CD4-positive, alpha-beta T cell treated with Interleukin-6 for 4 hours (primary cell): ENCODE data around the gene HIBCH.
"Not testable (repeated sequence)": the region's sequence is repeated elsewhere in the genome, so short reads cannot be mapped to it uniquely, and the experiment has no call there.

Experiments used
- DNase-seq: peaks from one replicate; pipeline ENCODE4 v3.0.0-alpha.2; 2020; ENCODE audit warnings: mixed read lengths

HIBCH gene

DNA sequence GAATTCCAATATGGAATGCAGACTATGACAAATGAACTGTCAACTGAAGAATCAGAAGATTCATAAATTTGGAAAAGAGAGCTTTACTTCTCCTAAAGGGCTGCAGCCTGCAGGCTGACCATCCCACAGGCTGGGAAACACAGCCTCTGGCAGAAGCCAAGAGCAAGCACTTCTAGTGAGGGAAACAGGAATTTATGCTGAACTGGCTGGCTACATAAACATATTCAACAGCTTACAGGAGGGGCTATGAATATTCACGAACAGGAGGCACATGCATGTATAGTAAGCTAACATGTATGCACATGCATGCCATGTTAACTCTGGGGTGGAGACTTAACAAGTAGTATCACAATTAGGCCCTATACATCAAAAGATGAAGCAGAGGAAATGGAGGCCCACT is 17.6 kb downstream of the HIBCH start:
- no peak for DNase-seq

DNA sequence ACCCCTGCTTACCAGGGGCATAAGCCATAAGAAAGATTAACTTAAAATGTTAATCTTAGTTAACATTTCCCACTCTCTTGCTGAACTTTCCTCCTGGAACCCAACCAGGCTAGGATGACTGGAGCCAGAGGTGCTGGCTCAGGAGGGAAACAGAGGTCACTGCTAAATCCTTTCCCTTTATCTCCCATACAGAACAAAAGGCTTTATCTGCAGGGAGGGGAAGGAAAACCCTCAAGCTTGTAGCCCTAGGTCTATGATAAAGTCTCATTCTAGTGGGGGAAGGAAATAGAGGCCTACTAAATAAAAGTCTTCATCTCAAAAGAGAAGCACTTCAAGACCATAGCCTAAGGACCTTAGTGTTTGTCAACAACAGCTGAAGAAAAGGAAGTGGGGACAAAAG is 18.6 kb downstream of the HIBCH start:
- no peak for DNase-seq

DNA sequence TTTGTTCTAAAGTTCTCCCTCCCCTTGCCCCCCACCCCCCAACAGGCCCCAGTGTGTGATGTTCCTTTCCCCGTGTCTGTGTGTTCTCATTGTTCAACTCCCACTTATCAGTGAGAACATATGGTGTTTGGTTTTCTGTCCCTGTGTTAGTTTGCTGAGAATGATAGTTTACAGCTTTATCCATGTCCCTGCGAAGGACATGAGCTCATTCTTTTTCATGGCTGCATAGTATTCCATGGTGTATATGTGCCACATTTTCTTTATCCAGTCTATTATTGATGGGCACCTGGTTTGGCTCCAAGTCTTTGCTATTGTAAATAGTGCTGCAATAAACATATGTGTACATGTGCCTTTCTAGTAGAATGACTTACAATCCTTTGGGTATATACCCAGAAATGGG is 21.7 kb downstream of the HIBCH start:
- not testable (repeated sequence) for DNase-seq

DNA sequence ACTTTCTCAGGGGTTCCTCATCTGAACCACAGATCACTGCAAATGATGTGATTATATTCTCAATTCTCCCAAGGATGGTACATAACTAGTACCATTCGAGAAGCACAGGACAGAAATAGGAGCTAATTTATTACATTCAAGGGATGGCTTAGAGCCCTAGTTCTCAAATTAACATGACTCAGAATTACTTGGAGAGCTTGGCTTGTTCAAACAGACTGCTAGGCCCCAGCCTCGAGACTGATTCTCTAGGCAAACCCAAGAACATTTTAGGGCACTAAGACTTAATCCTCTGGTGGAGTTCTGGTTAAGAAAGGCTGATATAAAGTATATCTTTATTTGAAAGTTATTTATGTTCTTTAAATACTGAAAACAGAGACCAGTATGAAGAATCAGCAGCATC is 35.8 kb downstream of the HIBCH start:
- DNase-seq: no peak

DNA sequence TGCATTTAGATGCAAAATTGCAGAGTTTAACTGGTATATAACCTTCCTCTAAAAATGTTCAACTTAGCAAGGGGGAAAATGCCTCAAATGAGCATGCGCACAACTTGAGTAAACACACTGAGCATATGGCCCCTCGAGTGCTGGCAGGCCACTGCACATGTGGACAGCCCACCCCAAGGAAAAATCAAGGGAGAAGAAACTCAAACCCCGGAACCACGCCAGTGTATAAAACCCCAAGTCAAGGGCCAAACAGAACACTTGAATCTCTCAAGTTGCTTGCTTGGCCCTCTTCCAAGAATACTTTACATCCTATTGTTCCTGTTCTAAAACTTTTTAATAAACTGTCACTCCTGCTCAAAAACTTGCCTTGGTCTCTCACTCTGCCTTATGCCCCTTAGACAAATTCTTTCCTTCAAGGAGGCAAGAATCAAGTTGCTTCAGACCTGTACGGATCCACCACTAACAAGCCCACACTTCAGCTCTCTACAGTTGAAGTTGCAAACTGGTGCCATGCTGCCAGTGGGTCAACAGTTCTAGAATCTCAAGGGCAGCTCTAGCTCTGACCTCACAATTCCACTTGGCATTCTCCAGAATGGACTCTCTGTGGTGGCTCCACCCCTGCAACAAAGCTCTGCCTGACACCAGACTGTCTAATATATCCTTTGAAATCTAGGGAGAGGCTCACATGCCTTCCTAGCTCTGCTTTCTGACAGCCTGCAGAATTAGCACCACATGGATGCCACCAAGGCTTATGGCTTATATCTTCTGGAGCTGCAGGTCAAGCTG is 38.9 kb downstream of the HIBCH start:
- DNase-seq: no peak

DNA sequence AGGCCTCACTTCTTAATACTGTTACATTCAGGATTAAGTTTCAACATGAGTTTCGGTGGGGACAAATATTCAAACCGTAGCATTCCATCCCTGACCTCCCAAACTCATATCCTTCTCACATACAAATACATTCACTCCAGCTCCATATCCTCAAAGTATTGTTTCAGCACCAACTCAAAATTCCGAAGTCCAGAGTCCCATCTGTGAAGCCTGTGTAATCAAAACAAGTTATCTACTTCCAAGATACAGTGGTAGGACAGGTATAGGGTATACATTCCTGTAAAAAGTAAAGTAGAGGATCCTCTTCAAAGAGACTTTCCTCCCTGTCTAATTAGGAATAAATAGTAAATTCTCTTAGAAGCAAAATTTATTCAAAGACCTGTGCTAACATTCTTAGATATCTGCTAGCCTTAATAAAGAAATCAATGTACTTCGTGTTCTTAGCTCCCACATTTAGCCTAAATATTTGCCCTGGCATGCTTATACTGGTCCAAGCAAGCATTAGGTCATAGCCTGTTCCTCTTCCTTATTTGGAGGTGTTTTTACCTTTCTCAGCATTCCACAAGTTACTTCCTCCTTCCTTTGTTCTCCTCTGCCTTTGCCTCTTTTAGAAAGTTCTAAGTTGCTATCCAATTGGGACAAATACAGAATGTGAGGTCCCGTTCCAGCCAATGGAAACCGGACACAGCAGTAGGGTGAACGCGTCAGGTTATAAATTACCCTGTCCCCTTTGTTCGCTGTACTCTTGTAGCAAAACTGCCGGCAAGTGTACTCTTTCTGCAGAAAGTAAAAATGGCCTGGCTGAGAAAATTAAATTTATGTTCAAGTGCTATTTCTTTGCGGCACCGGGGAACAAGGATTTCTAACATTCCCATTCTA is 40.1 kb downstream of the HIBCH start:
- DNase-seq: not testable (repeated sequence)

DNA sequence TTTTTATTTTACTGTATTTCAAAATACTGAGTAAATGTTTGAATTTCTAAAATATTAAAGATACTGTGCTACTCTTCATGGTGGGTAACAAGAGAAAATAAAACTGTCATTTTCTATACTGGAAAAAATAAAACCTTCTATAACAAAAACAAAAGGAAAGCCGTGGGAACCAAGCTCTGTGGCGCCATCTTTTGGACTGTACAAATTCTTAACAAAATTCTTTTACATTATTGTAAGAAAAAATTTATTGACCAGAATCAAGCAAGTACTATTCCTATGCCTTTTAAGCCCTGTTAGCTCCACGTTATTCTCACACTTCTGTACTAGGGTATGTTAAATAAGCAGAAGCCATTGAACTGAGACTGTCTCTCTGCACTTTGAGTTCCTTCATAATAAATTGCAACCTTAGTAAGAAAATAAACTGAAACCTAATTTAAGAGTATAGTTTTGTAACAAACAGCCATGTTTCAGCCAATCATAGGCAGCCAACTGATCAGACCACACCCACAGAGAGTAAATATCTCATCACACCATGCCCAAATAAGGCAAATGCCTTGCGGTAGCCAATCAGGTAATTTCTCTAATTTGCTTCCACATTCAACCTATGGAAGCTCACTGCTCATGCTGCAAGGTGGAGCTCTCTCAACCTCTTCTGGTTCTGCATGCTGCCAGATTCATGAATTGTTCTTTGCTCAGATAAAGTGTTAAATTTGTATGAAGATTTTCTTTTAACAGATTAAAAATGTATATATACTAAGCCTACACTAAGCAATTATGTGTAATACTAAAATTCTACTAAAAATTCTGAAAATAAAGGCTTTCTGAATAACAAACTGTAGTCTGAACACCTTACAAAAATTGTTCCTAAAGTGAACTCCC is 42.2 kb downstream of the HIBCH start:
- peak; percentile 7 for DNase-seq

DNA sequence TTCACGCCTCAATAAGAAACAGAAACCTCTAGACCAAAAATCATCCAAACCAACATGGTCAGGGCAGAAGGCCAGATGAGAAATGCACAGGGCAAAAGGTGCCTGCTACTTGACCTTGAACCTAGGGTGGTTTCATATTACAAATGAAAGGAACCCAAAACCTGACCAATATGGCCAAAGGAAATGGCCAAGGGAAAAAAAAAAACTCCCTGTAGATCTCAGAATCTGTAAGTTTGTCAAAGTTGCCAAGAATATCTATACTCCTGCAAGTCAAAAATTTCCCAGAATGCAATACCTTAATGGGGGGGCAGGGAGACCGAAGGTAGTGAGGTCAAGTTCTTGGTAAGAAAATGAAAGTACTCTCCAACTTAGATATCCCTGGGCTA is 47.2 kb downstream of the HIBCH start:
- no peak for DNase-seq

DNA sequence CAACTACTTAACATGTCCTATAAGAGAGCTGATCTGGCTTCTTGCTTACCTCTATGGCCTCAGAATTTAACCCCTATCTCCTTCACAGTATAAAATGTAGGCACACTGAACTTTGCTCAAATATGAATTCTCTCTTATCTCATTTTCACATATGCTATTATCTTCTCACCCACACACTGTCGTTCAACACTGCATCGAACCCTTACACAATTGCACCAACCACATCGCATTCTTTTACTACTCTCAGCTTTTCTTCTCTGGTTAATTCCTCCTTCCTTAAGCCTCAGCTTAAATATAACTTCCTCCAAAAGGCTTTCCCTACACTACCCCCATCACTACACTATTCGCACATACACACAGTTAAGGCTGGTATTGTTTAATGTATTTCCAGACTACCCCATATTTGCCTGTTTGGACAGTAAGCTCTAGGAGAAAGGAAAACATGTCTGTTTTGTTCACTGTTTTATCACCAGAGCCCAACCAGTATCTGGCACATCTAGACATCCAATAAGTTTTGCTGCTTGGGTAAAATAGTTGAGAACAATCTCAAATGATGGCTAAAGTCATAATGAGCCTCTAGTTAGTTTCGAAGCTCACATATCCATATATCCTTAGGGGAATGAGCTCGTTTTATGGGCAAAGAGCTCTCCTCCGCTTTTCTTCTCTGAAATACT is 47.7 kb downstream of the HIBCH start:
- no peak for DNase-seq

DNA sequence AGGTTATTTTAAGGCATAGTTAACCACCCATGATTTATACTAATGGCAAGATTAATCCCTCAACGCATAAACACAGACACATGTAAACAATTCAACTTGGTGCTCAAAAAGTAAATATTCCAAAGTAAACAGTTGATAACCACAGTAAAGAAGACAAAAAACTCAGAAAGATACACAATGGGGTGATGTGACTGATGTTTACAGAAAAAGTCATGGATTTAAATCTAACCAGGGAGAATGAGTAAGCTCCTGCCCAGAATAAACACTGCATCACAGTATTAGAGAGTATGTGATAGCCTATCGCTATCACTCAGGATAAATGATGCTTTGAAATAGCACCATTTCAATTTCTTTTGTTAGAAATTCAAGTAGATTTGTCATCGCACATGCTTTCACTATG is 49.3 kb downstream of the HIBCH start:
- no peak for DNase-seq

DNA sequence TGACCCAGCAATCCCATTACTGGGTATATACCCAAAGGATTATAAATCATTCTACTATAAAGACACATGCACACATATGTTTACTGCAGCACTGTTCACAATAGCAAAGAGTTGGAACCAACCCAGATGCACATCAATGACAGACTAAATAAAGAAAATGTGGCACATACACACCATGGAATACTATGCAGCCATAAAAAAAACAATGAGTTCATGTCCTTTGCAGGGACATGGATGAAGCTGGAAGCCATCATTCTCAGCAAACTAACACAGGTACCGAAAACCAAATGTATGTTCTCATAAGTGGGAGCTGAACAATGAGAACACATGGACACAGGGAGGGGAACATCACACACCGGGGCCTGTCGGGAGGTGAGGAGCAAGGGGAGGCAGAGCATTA is 49.9 kb downstream of the HIBCH start:
- DNase-seq: not testable (repeated sequence)

DNA sequence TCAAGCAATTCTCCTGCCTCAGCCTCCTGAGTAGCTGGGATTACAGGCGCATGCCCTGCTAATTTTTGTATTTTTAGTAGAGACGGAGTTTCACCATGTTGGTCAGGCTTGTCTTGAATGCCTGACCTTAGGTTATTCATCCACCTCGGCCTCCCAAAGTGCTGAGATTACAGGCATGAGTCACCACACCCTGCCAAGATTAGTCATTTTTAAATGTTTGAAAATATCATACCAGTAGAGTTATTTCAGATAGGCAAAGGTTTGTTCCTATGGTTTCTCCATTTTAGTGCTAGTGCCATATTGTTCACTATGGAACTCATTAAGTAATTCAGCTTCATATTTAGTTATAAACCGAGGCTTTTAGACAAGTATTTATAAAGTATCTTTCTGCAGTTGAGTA is 52.3 kb downstream of the HIBCH start:
- DNase-seq: no peak

DNA sequence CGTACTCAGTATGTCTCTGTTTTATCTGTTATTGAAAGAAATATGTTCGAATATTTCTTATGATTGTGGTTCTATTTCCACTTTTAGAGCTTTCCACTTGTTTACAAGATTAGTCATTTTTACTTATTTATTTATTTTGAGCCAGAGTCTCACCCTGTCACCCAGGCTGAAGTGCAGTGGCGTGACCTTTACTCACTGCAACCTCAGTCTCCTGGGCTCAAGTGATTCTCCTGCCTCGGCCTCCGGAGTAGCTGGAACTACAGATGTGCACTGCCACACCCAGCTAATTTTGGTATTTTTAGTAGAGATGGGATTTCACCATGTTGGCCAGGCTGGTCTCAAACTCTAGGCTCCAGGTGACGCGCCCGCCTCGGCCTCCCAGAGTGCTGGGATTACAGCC is 53.3 kb downstream of the HIBCH start:
- DNase-seq: no peak

DNA sequence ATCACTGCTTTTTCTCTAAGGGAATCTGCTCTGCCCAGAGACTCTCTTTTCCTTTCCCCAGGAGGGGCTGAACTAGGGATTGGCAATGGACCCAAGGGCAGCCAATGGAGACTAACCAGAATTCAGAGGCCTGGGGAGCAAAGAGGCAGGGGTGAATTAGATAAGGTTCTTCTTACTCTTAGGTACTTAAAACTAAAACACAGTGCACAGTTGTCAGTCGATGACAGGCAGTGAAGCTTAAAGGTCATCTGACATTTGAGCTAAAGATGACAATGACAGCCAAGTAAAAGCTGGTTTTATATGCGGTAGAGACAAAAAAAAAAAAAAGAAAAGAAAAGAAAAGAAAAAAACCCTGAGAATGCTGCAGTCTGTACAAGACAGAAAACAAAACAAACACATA is 57.8 kb downstream of the HIBCH start:
- no peak for DNase-seq

DNA sequence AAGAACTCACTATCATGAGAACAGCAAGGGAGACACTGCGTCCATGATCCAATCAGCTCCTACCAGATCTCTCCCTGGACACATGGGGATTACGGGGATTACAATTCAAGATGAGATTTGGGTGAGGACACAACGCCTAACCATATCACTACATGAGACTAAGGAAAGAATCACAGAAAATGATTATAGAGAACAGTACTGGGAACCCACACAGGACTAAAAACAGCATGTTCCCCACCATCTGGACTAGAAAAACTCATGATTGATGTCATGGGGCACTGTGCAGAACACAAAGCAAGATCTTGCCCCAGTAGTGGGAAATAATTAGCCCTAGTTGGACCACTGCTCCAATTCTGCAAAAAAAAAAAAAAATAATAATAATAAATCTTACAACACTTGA is 63.5 kb downstream of the HIBCH start:
- DNase-seq: no peak

DNA sequence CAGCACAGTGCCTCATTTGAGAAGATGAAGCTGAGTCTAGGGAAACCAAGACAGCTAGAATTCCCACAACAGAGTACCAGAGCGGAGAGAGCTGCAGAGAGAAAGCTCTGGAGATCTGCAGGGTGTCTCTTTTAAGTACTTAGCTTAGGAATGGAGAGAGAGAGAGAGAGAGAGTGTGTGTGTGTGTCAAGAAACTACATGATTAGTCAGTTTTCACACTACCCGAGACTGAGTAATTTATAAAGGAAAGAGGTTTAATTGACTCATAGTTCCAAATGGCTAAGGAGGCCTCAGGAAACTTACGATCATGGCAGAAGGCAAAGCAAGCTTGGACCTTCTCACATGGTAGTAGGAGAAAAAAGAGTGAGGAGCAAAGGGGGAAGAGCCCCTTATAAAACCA is 64.0 kb downstream of the HIBCH start:
- no peak for DNase-seq

DNA sequence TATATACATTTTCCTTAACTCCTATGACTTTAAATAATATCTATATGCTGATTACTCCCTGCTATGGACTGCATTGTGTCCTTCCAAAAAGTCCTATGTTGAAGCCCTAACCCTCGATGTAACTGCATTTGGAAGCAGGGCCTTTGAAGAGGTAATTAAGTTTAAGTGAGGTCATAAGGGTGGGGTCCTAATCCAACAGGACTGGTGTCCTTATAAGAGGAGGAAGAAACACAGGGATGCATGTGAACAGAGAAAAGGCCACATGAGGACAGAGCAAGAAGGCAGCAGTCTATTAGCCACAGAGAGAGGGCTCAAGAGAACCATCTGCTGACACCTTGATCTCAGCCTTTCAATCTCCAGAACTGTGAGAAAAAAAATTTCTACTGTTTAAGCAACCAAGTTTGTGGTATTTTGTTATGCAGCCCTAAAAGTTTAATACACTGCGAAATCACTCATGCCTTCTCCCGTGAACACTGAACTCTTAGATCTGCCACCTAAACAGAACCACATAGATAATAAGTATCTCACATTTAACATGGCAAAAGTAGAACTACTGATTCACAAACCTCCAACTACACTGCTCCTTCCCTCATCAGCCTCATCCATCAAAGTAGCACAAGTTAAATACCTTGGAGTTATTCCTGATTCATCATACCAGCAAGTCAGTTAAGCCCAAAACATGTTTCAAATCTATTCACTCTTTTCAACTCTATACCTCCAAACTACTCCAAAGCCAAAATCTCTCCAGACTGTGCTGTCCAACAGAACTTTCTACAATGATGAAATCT is 65.4 kb downstream of the HIBCH start:
- no peak for DNase-seq

DNA sequence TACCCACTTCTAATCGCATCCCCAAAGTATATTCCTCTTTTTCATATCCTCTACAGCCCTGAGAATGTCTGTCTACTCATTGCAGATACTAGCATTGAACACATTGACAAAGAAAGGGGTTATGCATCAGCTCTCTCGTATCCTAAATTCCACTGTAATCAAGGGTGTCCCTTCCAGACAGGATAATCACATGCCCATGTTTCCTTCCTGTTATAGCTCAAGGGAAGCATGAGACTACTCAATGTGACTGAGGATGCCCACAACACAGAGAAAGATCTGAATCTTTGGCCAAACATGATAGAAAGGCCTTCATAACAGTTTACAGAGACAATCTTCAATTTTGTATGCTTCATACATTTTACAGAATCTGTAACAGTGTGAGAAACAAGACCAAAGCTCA is 69.2 kb downstream of the HIBCH start:
- DNase-seq: no peak

DNA sequence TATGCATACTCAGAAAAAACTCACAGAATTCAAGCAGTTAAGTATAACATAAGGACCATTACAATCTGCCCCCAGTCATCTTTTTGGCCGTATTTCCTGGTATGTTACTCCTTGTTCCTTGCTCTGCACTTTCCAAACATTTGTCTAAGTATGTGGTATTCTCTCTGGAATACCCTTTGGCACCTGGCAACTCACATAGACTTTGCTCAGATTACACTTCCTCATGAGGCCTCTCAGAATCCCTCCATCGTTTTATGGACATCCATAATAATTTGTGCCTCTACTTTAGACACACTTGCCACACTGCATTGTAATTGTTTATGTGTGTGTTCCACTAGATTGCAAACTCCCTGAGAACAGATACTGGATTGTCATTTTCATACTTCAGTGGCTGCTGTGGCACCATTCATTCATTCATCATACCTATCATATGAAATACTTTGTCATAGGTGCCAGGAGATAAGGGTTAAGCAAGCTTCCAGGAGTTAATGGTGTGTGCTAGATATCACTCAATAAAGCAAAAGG is 84.0 kb downstream of the HIBCH start:
- DNase-seq: no peak

DNA sequence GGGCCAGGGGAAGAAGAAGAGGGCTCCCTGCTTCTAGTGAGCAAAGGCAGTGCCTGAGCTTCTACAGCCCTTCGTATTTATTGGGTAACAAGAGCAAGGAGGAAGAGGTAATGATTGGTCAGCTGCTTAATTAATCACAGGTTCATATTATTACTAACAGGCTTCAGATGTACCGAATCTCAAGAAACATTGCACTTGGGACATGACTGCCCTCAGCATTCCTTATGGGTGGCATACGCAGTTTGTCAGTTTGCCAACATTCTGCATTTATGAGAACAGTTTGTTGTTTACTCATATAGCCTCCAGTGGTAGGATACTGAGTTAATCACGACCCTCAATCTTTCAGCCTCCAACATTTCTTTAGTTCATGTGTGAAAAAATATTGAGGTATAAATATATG is 84.5 kb downstream of the HIBCH start:
- no peak for DNase-seq

DNA sequence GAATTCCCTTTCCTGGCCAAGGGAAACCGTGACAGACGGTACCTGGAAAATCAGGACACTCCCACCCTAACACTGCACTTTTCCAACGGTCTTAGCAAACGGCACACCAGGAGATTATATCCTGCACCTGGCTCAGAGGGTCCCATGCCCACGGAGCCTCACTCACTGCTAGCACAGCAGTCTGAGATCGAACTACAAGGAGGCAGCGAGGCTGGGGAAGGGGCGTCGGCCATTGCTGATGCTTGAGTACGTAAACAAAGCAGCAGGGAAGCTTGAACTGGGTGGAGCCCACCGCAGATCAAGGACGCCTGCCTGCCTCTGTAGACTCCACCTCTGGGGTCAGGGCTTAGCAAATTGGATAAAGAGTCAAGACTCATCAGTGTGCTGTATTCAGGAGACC is 95.6 kb downstream of the HIBCH start:
- not testable (repeated sequence) for DNase-seq

DNA sequence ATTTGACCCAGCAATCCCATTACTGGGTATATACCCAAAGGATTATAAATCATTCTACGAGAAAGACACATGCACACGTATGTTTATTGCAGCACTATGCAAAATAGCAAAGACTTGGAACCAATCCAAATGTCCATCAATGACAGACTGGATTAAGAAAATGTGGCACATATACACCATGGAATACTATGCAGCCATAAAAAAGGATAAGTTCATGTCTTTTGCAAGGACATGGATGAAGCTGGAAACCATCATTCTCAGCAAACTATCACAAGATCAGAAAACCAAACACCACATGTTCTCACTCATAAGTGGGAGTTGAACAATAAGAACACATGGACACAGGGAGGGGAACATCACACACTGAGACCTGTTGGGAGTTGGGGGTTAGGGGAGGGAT is 96.9 kb downstream of the HIBCH start:
- not testable (repeated sequence) for DNase-seq
